HG03354 (cell line): ENCODE results near the gene MARVELD2.
"Not testable (repeated sequence)": the region's sequence is repeated elsewhere in the genome, so short reads cannot be mapped to it uniquely, and the experiment has no call there.

Source experiments
- ATAC-seq: cut with Tn5 transposase; IDR thresholded peaks from one replicate; pipeline ENCODE4 v1.9.1; 2021; ENCODE audit warnings: mild to moderate bottlenecking; ENCODE audit not compliant: unreplicated experiment, poor library complexity, severe bottlenecking

The MARVELD2 gene

DNA sequence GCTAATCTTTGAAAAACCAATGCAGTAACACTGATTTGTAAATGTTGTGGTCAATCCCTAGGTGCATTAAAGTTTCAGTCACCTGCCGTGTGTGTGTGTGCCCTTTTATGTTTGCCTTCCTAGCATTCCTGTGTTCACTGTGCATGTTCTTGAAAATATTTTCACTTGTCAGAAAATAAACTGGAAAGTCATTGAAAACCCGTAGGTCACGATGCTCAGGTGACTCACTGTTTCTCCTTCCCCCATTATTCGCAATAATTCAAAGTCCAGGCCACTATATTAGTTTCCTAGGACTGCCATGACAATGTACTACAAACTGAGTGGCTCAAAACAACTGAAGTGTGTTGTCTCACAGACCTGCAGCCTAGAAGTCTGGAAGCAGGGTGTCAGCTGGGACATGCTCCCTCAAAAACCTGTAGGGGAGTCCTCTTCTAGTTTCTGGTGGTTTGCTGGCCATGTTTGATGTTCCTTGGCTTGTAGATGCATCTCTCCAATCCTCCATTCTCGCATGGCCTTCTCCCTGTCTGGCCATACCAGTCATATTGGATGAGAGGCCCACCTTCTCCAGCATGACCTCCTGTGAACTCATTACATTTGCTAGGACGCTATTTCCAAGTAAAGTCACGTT, 29.3 kb downstream of the MARVELD2 start:
- ATAC-seq = no peak

DNA sequence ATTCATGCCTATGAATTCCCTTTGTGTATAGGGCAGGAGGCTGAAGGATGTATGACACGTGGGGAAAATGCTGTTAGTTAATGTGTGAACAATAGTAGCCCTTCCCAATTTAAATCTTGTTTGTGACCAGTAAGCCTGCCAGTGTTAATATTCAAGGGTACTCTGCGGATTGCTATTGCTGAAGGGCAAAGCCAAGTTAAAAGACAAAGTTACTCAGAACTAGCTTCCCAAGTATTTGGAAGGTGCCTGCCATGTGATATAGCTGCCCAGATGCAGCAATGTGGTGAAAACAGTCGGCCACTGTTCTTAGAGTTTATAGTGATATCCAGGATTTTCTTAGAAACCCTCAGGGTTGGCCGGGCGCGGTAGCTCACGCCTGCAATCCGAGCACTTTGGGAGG, 34.6 kb downstream of the MARVELD2 start:
- ATAC-seq = no peak

DNA sequence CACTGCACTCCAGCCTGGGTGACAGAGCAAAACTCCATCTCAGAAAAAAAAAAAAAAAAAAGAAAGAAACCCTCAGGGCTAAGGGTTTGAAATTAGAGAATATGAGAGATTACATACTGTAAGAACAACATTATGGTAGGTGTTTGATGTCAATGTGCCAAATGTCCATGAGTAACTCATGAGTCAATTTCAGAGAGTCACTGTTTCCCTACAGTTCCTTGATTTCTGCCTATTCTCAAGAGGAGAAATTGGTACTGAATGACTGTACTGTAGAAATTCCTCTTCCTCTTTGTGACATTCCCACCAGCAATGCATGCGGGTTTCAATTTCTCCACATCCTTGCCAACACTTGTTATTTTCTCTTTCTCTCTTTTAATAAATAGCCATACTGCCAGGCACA, 35.2 kb downstream of the MARVELD2 start:
- no peak for ATAC-seq

DNA sequence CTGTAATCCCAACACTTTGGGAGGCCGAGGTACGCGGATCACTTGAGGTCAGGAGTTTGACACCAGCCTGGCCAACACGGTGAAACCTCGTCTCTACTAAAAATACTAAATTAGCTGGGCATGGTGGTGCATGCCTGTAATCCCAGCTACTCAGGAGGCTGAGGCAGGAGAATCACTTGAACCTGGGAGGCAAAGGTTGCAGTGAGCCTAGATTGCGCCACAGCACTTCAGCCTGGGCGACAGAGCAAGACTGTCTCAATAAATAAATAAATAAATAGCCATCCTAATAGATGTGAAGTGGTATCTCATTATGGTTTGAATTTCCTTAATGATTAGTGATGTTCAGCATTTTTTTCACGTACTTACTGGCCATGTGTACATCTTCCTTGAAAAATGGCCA, 35.6 kb downstream of the MARVELD2 start:
- not testable (repeated sequence) for ATAC-seq

DNA sequence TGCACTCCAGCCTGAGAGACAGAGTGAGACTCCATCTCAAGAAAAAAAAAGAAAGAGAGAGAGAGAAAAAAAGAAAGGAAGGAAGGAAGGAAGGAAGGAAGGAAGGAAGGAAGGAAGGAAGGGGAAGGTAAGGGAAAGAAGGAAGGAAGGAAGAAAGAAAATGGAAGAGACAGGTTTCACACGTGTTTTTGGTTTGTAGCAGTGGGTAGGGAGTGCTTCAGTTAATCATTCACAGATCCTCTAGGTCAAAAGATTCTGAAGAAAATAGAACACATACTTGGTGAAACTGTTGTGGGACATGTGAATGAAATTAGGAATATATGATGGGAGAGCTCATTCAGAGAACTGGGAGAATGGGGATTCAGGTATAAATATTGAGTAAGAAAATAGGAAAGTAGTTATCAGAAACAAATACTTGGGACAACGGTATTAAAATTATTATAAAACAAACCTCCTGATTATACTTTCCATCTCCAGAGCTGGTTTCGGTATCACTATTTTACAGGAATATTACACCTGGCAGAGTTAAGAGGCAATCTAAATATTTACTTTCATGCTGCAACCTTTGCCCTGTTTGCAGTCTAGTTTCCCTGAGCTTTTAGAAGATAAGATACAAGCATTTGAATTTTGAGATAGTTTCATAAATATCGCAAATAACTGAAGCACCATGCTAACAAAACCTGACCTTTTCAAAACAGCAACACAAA, 37.2 kb downstream of the MARVELD2 start:
- ATAC-seq = no peak

DNA sequence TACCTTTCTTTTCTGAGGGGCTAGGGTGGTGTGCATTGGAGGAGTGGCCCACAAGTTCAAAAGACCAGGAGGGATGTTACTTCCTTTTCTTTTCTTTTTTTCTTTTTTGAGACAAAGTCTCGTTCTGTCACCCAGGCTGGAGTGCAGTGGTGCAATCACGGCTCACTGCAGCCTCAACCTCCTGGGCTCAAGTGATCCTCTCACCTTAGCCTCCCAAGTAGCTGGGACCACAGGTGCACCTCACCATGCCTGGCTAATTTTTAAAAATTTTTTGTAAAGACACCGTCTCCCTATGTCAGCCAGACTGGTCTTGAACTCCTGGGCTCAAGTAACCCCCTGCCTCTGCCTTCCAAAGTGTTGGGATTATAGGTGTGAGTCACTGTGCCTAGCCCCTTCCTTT, 38.6 kb downstream of the MARVELD2 start:
- not testable (repeated sequence) for ATAC-seq

DNA sequence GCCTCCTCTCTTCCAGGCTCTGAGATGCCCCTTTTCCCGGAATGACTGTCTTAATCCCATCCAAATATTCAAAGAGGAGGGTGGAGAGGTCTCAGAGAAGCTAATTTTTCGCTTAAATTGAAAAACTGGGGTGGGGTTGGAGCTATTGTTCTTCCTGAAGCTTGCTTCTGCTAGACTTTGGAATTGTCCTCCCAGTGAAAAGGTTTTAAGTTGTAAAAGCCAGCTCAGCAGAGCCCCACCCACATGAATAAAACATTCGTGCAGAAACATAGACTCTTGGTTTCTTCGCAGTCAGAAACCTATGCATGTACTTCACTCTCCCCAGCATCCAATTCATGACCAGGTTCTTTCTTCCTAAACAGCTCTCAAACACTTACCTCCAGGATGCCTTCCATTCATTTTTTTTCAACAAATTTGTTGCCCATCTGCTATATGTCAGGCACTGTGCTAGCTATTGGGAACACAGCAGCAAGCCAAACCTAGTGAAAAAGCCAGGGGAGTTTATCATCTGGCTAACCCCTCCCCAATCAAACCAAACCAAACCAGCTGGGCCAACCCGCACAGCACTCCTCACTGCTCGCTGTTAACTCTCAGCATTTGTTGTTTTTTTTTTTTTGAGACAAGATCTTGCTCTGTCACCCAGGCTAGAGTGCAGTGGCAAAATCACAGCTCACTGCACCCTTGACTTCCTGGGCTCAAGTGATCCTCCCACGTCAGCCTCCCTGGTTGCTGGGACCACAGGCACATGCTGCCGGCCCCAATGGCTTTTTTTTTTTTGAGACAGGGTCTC, 39.7 kb downstream of the MARVELD2 start:
- no peak for ATAC-seq

DNA sequence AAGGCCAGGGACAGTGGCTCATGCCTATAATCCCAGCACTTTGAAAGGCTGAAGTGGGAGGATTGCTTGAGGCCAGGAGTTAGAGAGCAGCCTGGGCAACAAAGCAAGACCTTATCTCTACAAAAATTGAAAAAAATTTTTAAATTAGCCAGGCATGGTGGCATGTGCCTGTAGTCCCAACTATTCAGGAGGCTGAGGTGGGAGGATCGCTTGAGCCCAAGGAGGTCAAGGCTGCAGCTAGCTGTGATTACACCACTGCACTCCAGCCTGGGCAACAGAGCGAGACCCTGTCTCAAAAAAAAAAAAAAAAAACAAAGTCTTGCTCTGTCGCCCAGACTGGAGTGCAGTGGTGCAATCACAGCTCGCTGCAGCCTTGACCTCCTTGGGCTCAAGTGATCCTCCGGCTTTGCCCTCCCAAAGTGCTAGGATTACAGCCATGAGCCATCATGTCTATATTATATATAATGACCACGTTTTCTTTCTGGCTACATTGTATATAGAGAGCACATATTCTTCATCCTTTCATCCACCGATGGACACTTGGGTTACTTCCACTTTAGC, 40.6 kb downstream of the MARVELD2 start:
- ATAC-seq = not testable (repeated sequence)

DNA sequence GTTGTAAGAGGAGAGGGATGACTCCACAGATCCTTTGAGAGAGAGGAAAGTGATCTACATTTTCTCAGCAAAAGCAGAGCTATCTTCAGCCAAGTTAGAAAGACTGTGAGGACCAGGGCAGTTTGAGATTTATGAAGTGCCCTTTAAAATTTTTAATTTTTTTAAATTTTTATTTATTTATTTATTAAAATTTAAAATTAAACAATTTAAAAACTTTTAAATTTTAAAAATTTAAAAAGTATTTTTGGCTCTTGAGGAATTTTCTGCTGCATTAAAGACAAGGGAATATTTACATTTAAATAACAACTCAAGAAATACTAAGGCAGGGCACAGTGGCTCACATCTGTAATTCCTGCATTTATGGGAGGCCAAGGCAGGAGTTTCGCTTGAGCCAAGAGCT, 47.3 kb downstream of the MARVELD2 start:
- ATAC-seq = no peak

DNA sequence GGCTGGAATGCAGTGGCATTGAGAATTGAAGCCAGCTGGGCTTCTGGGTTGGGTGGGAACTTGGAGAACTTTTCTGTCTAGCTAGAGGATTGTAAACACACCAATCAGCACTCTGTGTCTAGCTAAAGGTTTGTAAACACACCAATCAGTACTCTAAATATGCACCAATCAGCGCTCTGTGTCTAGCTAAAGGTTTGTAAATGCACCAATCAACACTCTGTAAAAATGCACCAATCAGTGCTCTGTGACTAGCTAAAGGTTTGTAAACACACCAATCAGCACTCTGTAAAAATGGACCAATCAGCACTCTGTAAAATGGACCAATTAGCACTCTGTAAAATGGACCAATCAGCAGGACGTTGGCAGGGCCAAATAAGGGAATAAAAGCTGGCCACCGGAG, 51.5 kb downstream of the MARVELD2 start:
- ATAC-seq = not testable (repeated sequence)

DNA sequence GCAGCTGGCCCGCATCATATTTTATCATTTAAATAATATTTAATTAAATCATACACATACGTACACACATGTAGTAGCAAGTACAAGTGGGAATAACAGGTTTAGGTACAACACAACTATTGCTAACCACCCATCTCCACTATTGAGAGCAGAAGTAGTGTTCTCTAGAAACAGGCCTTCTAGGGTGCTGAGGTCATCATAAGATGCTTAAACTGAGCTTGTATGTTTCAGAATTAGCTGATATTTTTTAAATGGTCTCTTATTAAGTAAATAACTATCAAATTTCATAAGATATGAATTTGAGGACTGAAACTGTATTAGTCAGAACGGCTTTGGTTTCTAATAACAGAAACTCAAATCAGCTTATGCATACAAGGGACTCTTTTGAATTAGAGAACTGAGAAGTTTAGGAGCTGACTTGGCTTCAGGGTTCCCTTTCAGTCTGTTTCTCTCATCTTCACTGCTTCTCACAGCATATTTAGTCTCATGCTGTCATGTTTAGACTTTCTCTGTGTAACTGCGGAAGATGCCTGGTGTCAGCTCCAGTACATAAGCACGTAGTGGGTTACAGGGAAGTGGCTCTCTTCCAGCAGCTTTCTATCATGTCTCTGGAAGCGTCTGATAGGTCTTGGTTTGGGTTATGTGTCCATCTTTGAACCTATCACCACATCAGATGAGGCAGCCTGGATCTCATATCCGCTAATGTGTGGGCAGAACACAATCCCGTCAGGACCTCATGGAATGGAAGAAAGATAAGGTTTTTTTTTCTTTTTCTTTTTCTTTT, 52.7 kb downstream of the MARVELD2 start:
- ATAC-seq = peak; percentile 97

DNA sequence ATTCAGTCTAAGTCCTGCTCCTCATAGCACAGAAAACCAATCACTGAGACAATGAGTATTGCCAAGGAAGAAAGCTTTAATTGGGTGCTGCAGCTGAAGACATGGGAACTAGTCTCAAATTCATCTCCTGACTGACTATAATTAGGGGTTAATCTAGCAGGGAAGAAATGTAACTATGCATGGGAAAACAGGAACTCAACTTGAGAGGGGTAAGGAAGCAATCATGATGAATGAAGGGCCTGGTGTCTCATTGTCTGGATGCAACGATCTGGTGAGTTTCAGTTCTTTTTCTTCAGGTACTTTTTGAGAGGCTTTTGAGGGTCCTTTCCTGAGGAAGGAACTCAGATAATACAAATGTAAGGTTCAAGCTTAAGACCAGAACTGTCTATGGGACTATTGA, 53.7 kb downstream of the MARVELD2 start:
- no peak for ATAC-seq

DNA sequence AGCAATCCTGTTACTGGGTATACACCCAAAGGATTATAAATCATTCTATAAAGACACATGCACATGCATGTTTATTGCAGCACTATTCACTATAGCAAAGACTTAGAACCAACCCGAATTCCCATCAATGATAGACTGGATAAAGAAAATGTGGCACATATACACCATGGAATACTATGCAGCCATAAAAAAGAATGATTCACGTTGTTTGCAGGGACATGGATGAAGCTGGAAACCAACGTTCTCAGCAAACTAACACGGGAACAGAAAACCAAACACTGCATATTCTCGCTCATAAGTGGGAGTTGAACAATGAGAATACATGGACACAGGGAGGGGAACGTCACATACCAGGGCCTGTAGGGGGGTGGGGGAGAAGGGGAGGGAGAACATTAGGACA, 56.6 kb downstream of the MARVELD2 start:
- ATAC-seq = not testable (repeated sequence)

DNA sequence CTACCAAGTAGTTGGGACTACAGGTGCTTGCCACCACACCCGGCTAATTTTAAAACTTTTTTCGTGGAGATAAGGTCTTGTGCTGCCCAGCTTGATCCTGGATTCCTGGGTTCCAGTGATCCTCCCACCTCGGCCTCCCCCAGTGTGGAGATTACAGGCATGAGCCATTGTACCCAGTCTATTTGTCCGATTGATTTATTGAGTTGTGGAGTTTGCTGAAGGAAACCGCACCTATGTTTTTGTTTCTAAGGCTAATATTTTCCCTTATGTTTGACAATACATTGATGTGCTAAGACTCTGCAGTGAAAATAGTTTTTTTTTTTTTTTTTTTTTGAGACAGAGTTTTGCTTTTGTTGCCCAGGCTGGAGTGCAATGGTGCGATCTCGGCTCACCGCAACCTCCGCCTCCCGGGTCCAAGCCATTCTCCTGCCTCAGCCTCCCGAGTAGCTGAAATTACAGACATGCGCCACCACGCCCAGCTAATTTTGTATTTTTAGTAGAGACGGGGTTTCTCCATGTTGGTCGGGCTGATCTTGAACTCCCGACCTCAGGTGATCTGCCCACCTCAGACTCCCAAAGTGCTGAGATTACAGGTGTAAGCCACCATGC, 57.7 kb downstream of the MARVELD2 start:
- not testable (repeated sequence) for ATAC-seq

DNA sequence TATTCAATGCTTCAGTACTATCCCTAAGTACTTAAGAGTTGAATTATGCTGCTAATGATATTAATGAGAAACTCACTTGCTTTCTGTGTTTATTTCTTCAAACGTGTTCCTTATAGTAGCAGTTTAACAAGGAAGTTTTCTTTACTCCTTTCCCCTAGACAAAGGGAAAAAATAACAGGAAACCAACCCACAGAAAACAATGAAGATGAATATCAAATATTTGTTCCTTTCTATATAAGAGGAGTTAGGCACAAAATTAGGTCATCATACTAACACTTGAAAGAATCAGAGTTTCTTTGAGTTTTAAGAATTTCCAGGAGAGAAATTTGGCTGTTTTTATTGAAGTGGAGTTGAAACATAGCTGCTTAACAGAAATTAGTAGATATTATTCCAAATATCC, 62.3 kb downstream of the MARVELD2 start:
- ATAC-seq = no peak

DNA sequence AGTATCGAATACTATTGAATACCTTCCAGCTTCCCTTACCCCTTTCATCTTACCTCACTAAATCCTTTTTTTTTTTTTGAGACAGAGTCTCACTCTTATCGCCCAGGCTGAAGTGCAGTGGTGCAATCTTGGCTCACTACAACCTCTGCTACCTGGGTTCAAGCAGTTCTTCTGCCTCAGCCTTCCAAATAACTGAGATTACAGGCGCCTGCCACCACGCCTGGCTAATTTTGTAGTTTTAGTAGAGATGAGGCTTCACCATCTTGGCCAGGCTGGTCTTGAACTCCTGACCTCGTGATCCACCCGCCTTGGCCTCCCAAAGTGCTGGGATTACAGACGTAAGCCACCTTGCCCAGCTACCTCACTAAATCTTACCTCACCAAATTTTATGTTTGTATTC, 63.4 kb downstream of the MARVELD2 start:
- ATAC-seq = not testable (repeated sequence)

DNA sequence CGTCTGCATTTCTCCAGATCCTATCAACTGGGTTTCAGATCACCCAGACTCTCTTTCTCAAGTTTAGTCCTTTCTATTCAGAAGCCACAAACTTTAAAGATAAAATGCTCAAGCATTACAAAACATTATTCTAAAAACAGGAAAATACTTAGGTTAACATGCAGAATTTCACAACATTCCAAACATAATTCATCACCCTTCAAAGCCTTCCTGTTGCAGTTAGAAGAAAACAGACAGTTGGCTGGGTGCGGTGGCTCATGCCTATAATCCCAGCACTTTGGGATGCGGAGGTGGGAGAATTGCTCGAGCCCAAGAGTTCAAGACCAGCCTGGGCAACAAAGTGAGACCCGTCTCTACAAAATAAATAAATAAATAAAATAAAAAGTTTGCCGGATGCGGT, 70.0 kb downstream of the MARVELD2 start:
- ATAC-seq = no peak

DNA sequence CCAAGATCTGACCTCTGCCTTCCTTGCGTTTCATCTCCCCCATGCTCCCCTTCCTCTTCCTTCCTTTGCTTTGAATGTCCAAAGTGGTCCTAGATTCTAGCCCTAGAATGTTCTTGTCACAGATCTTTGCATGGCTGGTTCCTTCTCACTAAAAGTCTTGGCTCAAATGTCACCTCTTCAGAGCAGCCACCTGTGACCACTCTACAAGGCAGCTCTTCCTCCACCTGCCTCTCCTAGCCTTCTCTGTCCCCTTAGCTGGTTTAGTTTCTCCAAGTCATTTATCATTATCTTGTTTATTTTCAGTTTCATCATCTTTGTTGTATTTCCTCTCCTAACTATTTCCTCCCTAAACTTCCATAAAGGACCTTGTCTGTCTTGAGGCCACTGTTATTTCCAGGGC, 70.6 kb downstream of the MARVELD2 start:
- ATAC-seq = no peak

DNA sequence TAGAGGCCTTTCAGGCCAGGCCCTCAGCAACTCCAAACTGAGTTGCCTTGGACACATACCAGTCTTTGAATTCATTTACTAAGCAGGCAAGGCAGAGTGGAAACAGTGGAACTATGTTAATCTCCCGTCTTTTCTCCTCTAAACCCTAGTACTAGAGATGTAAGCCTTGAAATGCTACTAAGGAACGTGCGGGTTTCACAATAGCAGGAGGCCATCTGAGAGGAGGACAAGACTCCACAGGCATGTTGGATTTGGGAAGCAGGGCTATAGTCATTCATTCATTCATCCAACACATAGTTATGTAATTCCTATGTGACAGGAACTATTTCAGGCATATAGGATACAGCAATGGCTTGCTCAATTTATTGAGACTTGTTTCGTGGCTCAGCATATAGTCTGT, 74.3 kb downstream of the MARVELD2 start:
- no peak for ATAC-seq
